Measurements from ENCODE around the gene ADK. TPM values are rescaled to one million over a fixed set of nuclear protein-coding genes. Genes with fewer than 3 reads are reported as not detected.

ADK gene
- total RNA-seq, 2 experiments from 2014 or later: 56.9 to 57.5 TPM

GRCh38 chr10:74743401-74743800, 592.4 kb downstream of the ADK start:
- CTCF ChIA-PET: no interaction called here
- no peak for DNase-seq
- ATAC-seq: no peak
- POLR2A ChIA-PET: no interaction called here
- no peaks in the 10 kb centered on the region for H3K9me3 Mint-ChIP-seq
- H3K27ac Mint-ChIP-seq: no peak overlapping the region
- intact Hi-C loops (cut with micrococcal nuclease): loop anchor here (10.0 kb wide), 1 partner anchor 351 kb away; a partner anchor contains a TSS
- H3K4me3 Mint-ChIP-seq: no peak overlapping the region
- H3K27me3 Mint-ChIP-seq: no peaks in the 10 kb centered on the region
- H3K36me3 Mint-ChIP-seq (ENCODE audit: low read depth): no peaks in the 10 kb centered on the region
- TF ChIP-seq, protein P1, sequence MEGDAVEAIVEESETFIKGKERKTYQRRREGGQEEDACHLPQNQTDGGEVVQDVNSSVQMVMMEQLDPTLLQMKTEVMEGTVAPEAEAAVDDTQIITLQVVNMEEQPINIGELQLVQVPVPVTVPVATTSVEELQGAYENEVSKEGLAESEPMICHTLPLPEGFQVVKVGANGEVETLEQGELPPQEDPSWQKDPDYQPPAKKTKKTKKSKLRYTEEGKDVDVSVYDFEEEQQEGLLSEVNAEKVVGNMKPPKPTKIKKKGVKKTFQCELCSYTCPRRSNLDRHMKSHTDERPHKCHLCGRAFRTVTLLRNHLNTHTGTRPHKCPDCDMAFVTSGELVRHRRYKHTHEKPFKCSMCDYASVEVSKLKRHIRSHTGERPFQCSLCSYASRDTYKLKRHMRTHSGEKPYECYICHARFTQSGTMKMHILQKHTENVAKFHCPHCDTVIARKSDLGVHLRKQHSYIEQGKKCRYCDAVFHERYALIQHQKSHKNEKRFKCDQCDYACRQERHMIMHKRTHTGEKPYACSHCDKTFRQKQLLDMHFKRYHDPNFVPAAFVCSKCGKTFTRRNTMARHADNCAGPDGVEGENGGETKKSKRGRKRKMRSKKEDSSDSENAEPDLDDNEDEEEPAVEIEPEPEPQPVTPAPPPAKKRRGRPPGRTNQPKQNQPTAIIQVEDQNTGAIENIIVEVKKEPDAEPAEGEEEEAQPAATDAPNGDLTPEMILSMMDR (IDR thresholded peaks at IDR 0.05): no peak
- peaks cover 15% of the 10 kb centered on the region for H3K4me1 Mint-ChIP-seq (ENCODE audit: low read depth)

GRCh38 chr10:74745449-74745848, 594.4 kb downstream of the ADK start:
- Mint-ChIP-seq H3K27me3 (no peaks in the 10 kb centered on the region), H3K27ac (no peak overlapping the region), H3K36me3 (ENCODE audit: low read depth) (no peaks in the 10 kb centered on the region), H3K4me3 (no peak overlapping the region), H3K9me3 (no peaks in the 10 kb centered on the region), H3K4me1 (ENCODE audit: low read depth) (peaks cover 1% of the 10 kb centered on the region)
- no peak for DNase-seq
- POLR2A ChIA-PET: no interaction called here
- intact Hi-C loops (cut with micrococcal nuclease): loop anchor here (10.0 kb wide), 1 partner anchor 349 kb away; a partner anchor contains a TSS
- ATAC-seq: no peak
- TF ChIP-seq, protein P1 (IDR thresholded peaks at IDR 0.05): no peak
- CTCF ChIA-PET: no interaction called here

DNA sequence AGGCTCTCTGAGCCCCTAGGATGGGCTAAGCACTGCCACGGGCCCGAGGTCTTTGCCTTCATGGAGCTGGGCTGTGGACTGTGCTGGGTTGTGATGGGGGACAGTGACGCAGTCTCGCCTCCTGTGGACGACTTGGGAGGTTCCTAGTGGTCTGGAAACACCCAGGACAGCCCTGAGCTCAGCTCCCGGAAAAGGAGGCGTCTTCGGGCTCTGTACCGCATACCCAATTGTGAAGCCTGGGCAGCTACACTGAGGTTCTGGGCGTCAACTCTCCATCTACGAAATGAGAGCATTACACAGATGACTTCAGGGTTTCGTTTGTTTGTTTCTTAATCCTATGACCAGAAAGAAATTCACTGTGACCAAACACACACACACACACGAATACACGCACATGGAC, 595.8 kb downstream of the ADK start:
- TF ChIP-seq, protein P1 (IDR thresholded peaks at IDR 0.05): no peak
- Mint-ChIP-seq H3K27me3 (no peaks in the 10 kb centered on the region), H3K4me3 (no peak overlapping the region), H3K27ac (no peak overlapping the region), H3K4me1 (ENCODE audit: low read depth) (peaks cover 11% of the 10 kb centered on the region), H3K9me3 (no peaks in the 10 kb centered on the region), H3K36me3 (ENCODE audit: low read depth) (no peaks in the 10 kb centered on the region)
- intact Hi-C loops (cut with micrococcal nuclease): loop anchor here (10.0 kb wide), 1 partner anchor 348 kb away; a partner anchor contains a TSS
- DNase-seq: no peak
- POLR2A ChIA-PET: no interaction called here
- no peak for ATAC-seq
- CTCF ChIA-PET: no interaction called here

DNA sequence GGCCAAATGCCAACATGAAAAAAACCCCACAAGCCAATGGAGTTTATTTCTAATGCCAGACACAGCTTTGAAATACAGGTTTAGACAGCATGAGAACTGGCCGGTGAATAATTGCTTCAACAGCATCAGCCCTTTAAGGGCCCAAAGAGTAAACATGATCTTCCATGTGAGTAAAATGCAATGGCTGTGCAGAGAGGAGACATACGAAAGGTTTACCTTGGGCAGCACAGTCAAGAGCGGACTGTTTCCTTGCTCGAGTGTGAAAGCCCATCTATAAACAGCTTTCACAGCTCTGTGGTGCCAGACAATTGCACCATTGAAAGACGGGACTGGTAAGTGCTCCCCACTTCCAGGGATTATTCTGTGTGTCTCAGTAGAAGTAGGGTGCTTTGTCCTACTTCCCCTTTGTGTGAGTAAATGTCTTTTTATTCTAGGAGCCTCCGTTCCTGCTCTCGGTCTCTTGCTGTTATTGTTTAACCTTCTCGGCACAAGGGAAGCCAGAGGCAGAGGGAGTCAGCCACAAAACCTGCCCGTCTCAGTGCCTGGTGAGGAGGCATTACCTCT, 597.5 kb downstream of the ADK start:
- ATAC-seq: no peak
- no peak overlapping the region for H3K4me3 Mint-ChIP-seq
- CTCF ChIA-PET: no interaction called here

DNA sequence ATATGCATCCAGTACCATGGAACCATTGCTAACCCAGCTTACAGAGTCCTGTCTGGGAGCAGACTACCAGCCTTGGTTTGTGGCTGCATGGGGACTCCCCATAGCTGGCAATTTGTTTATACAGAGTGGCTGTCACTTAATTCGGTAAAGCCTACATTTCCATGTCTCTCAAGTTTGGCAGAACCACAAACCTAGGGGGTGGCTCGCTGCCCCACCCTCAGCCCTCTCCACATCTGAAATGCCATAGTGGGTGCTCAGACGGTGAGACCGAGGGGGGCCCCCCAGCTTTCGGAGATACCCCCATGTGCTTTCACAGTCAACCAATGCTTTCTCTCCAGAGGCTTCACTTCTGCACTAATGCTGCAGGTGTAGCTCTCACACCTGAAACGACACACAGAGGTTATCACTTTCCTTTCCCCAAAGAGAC, 599.8 kb downstream of the ADK start:
- TF ChIP-seq, protein P1 (IDR thresholded peaks at IDR 0.05): no peak
- peak; percentile 90 for ATAC-seq
- ChIA-PET CTCF (interaction anchor here (2.9 kb wide), 1 partner anchor 270 kb away, joined by 15 read pairs; no protein-coding TSS in a partner anchor), POLR2A (no interaction called here)
- H3K9me3 Mint-ChIP-seq: no peaks in the 10 kb centered on the region
- intact Hi-C loops (cut with micrococcal nuclease): no loop called here
- H3K27me3 Mint-ChIP-seq: no peaks in the 10 kb centered on the region
- peaks cover 19% of the 10 kb centered on the region for H3K4me1 Mint-ChIP-seq (ENCODE audit: low read depth)
- DNase-seq: peak; percentile 69
- H3K27ac Mint-ChIP-seq: no peak overlapping the region
- H3K4me3 Mint-ChIP-seq: no peak overlapping the region
- H3K36me3 Mint-ChIP-seq (ENCODE audit: low read depth): no peaks in the 10 kb centered on the region

More for the DNA sequence above, 597.5 kb downstream of the ADK start:
- Mint-ChIP-seq H3K27me3 (no peaks in the 10 kb centered on the region), H3K4me1 (ENCODE audit: low read depth) (peaks cover 11% of the 10 kb centered on the region), H3K9me3 (no peaks in the 10 kb centered on the region), H3K27ac (no peak overlapping the region), H3K36me3 (ENCODE audit: low read depth) (no peaks in the 10 kb centered on the region)
- DNase-seq: no peak
- TF ChIP-seq, protein P1 (IDR thresholded peaks at IDR 0.05): no peak
- intact Hi-C loops (cut with micrococcal nuclease): loop anchor here (10.0 kb wide), 1 partner anchor 346 kb away; a partner anchor contains a TSS
- POLR2A ChIA-PET: interaction anchor here (0.6 to 1.0 kb wide), 4 partner anchors 15 to 423 kb away, joined by 3 to 4 read pairs (median 3); no protein-coding TSS in a partner anchor

Data from activated CD8-positive, alpha-beta T cell treated with anti-CD3 and anti-CD28 coated beads for 36 hours (primary cell).